H9 (cell line): ENCODE data around the gene POLR1C. TPM values are rescaled to one million over a fixed set of nuclear protein-coding genes. Genes with fewer than 3 reads are reported as not detected.

ENCODE experiments used
- DNase-seq: peaks from one replicate; pipeline ENCODE4 v3.0.0-alpha.2; 2017
- H2AFZ ChIP-seq: one replicate; pipeline ENCODE4 v1.6.1; 2013; ENCODE audit warnings: mild to moderate bottlenecking, low read length, control low read depth, moderate library complexity
- H2AK5ac ChIP-seq: 2 replicates; pipeline ENCODE4 v1.6.1; 2013; ENCODE audit warnings: low read length, control low read depth, mixed read lengths; ENCODE audit not compliant: insufficient read length
- H2BK120ac ChIP-seq: one replicate; pipeline ENCODE4 v1.6.1; 2013; ENCODE audit warnings: low read depth, mild to moderate bottlenecking, low read length, control low read depth, inconsistent platforms; ENCODE audit not compliant: poor library complexity, severe bottlenecking
- H2BK12ac ChIP-seq: 2 replicates; pipeline ENCODE4 v1.6.1; 2013; ENCODE audit warnings: low read length, control low read depth, mixed read lengths, low read depth; ENCODE audit not compliant: insufficient read length
- H2BK15ac ChIP-seq: 2 replicates; pipeline ENCODE4 v1.6.1; 2013; ENCODE audit warnings: low read depth, low read length, control low read depth
- H2BK20ac ChIP-seq: one replicate; pipeline ENCODE4 v1.6.1; 2013; ENCODE audit warnings: low read depth, mild to moderate bottlenecking, low read length, control low read depth, inconsistent platforms; ENCODE audit not compliant: poor library complexity, severe bottlenecking
- H2BK5ac ChIP-seq: 2 replicates; pipeline ENCODE4 v1.6.1; 2013; ENCODE audit warnings: low read length, control low read depth, mixed read lengths; ENCODE audit not compliant: insufficient read length
- H3K14ac ChIP-seq: 2 replicates; pipeline ENCODE4 v1.6.1; 2013; ENCODE audit warnings: low read length, control low read depth; ENCODE audit not compliant: insufficient read depth
- H3K18ac ChIP-seq: 2 replicates; pipeline ENCODE4 v1.6.1; 2013; ENCODE audit warnings: low read depth, mild to moderate bottlenecking, mixed read lengths, low read length, control low read depth; ENCODE audit not compliant: insufficient read length
- H3K23ac ChIP-seq: 2 replicates; pipeline ENCODE4 v1.6.1; 2013; ENCODE audit warnings: low read length, control low read depth, mixed read lengths, low read depth; ENCODE audit not compliant: insufficient read length
- H3K23me2 ChIP-seq: 2 replicates; pipeline ENCODE4 v1.6.1; 2013; ENCODE audit warnings: low read depth, mild to moderate bottlenecking, mixed read lengths, low read length, control low read depth; ENCODE audit not compliant: insufficient read length, poor library complexity, severe bottlenecking
- H3K27ac ChIP-seq: 2 replicates; pipeline ENCODE4 v1.5.1; 2013; ENCODE audit warnings: low read length, control low read depth, mixed read lengths, low read depth; ENCODE audit not compliant: insufficient read length
- H3K27me3 ChIP-seq: 2 replicates; pipeline ENCODE4 v1.6.1; 2013; ENCODE audit warnings: low read length, control low read depth, inconsistent platforms; ENCODE audit not compliant: insufficient read depth
- H3K4ac ChIP-seq: 2 replicates; pipeline ENCODE4 v1.6.1; 2013; ENCODE audit warnings: low read depth, mild to moderate bottlenecking, control low read depth, inconsistent platforms, low read length, moderate library complexity
- H3K4me1 ChIP-seq: 2 replicates; pipeline ENCODE4 v1.6.1; 2013; ENCODE audit warnings: low read length, control low read depth, inconsistent platforms; ENCODE audit not compliant: insufficient read depth
- H3K4me2 ChIP-seq: 2 replicates; pipeline ENCODE4 v1.6.1; 2013; ENCODE audit warnings: low read length, control low read depth, mixed read lengths; ENCODE audit not compliant: insufficient read length, insufficient read depth
- H3K56ac ChIP-seq: 2 replicates; pipeline ENCODE4 v1.6.1; 2013; ENCODE audit warnings: low read depth, mild to moderate bottlenecking, mixed read lengths, low read length, control low read depth; ENCODE audit not compliant: insufficient read length
- H3K79me1 ChIP-seq: 2 replicates; pipeline ENCODE4 v1.6.1; 2013; ENCODE audit warnings: low read depth, mild to moderate bottlenecking, moderate library complexity, low read length, control low read depth, inconsistent platforms; ENCODE audit not compliant: insufficient read depth, poor library complexity, severe bottlenecking
- H3K79me2 ChIP-seq: 2 replicates; pipeline ENCODE4 v1.6.1; 2013; ENCODE audit warnings: low read length, control low read depth, inconsistent platforms; ENCODE audit not compliant: insufficient read depth
- H3K9ac ChIP-seq: 2 replicates; pipeline ENCODE4 v1.6.1; 2013; ENCODE audit warnings: low read length, control low read depth, mixed read lengths; ENCODE audit not compliant: insufficient read length; ENCODE audit errors: extremely low read depth
- H3K9me3 ChIP-seq: one replicate; pipeline ENCODE4 v1.6.1; 2013; ENCODE audit warnings: low read depth, low read length, inconsistent platforms; ENCODE audit not compliant: control insufficient read depth
- H3T11ph ChIP-seq: one replicate; pipeline ENCODE4 v1.6.1; 2013; ENCODE audit warnings: mild to moderate bottlenecking, low read length, control low read depth, inconsistent platforms
- H4K20me1 ChIP-seq: one replicate; pipeline ENCODE4 v1.6.1; 2013; ENCODE audit not compliant: control insufficient read depth, insufficient read length, insufficient read depth
- H4K5ac ChIP-seq: 2 replicates; pipeline ENCODE4 v1.6.1; 2013; ENCODE audit warnings: low read depth, mild to moderate bottlenecking, mixed read lengths, low read length, control low read depth; ENCODE audit not compliant: insufficient read length
- H4K8ac ChIP-seq: replicated peaks from 2 replicates; pipeline ENCODE4 v1.6.1; 2013; ENCODE audit warnings: low read length, control low read depth, mixed read lengths, low read depth; ENCODE audit not compliant: insufficient read length
- H4K91ac ChIP-seq: 2 replicates; pipeline ENCODE4 v1.6.1; 2013; ENCODE audit warnings: low read depth, mild to moderate bottlenecking, moderate library complexity, mixed read lengths, low read length, control low read depth; ENCODE audit not compliant: insufficient read length
- H3K27ac Mint-ChIP-seq, 3 experiments: 2 replicates in 2 of 3; 3 replicates in 1 of 3; pipeline ENCODE4 v1.8.0; 2020 to 2021; ENCODE audit warnings: mixed read lengths in 3 of 3, mild to moderate bottlenecking in 1 of 3, moderate library complexity in 1 of 3
- H3K27me3 Mint-ChIP-seq: 2 replicates; pipeline ENCODE4 v1.8.0; 2021; ENCODE audit warnings: low read depth, mild to moderate bottlenecking, moderate library complexity, mixed read lengths
- H3K36me3 Mint-ChIP-seq, 3 experiments: 2 replicates in 2 of 3; 3 replicates in 1 of 3; pipeline ENCODE4 v1.8.0; 2020 to 2021; ENCODE audit warnings: low read depth in 3 of 3, mixed read lengths in 3 of 3; ENCODE audit not compliant: insufficient read depth in 1 of 3
- H3K4me1 Mint-ChIP-seq, 2 experiments: 2 replicates each; pipeline ENCODE4 v1.8.0; 2020; ENCODE audit warnings: mixed read lengths in 2 of 2
- H3K4me3 Mint-ChIP-seq, 2 experiments: 2 replicates in 1 of 2; 3 replicates in 1 of 2; pipeline ENCODE4 v1.8.0; 2020 to 2021; ENCODE audit warnings: mild to moderate bottlenecking in 2 of 2, mixed read lengths in 2 of 2, moderate library complexity in 1 of 2
- H3K9me3 Mint-ChIP-seq, 2 experiments: 2 replicates in 1 of 2; 3 replicates in 1 of 2; pipeline ENCODE4 v1.8.0; 2020; ENCODE audit warnings: mild to moderate bottlenecking in 2 of 2, mixed read lengths in 2 of 2, moderate library complexity in 1 of 2
- WGBS: extraction: QIAGEN DNeasy Blood & Tissue Kit; methylation state at CpG from one replicate; pipeline ENCODE4 v1.1.7; 2013; ENCODE audit warnings: missing lambda C conversion rate, low lambda C conversion rate, mixed read lengths; ENCODE audit not compliant: insufficient read length; ENCODE audit errors: extremely low coverage; 5-methylcytosine and 5-hydroxymethylcytosine counted together
- total RNA-seq: library from RNA; stranded (reverse); gene quantifications from 2 replicates; pipeline ENCODE4 v1.2.1, GENCODE V29; 2021
- TF ChIP-seq, protein P1 (sequence below): fragments of 200-600 bp; sonication (generic); conservative IDR thresholded peaks from 3 replicates; pipeline ENCODE4 v1.8.0; 2021; ENCODE audit warnings: antibody characterized with exemption, mild to moderate bottlenecking

POLR1C gene
- total RNA-seq, 1 experiment from 2014 or later, result 75.8 TPM

GRCh38 chr6:43523284-43523683 is 6.4 kb downstream of the POLR1C start:
- no peak overlapping the region for H4K8ac ChIP-seq
- no peak overlapping the region for H4K91ac ChIP-seq
- DNase-seq, result no peak
- H4K20me1 ChIP-seq, result no peaks in the 10 kb centered on the region
- no peak overlapping the region for H2AFZ ChIP-seq
- no peak overlapping the region for H3K27ac ChIP-seq
- H3K27ac Mint-ChIP-seq, result no peak overlapping the region
- TF ChIP-seq, protein P1, sequence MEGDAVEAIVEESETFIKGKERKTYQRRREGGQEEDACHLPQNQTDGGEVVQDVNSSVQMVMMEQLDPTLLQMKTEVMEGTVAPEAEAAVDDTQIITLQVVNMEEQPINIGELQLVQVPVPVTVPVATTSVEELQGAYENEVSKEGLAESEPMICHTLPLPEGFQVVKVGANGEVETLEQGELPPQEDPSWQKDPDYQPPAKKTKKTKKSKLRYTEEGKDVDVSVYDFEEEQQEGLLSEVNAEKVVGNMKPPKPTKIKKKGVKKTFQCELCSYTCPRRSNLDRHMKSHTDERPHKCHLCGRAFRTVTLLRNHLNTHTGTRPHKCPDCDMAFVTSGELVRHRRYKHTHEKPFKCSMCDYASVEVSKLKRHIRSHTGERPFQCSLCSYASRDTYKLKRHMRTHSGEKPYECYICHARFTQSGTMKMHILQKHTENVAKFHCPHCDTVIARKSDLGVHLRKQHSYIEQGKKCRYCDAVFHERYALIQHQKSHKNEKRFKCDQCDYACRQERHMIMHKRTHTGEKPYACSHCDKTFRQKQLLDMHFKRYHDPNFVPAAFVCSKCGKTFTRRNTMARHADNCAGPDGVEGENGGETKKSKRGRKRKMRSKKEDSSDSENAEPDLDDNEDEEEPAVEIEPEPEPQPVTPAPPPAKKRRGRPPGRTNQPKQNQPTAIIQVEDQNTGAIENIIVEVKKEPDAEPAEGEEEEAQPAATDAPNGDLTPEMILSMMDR, result no peak
- no peak overlapping the region for H2BK12ac ChIP-seq
- no peaks in the 10 kb centered on the region for H3K9me3 Mint-ChIP-seq
- no peaks in the 10 kb centered on the region for H3K4me1 ChIP-seq
- H3K23me2 ChIP-seq, result no peaks in the 10 kb centered on the region
- no peak overlapping the region for H3T11ph ChIP-seq
- peaks cover under 1% of the 10 kb centered on the region; the same call in 1 of the 2 replicates for H3K79me2 ChIP-seq
- H3K4me1 Mint-ChIP-seq, result no peaks in the 10 kb centered on the region
- no peak overlapping the region for H2BK15ac ChIP-seq
- no peaks in the 10 kb centered on the region for H3K27me3 ChIP-seq
- H3K4me3 Mint-ChIP-seq, result no peak overlapping the region
- WGBS, result no CpG with 5 or more reads among the region's 3 CpGs
- no peak overlapping the region for H2AK5ac ChIP-seq
- H3K56ac ChIP-seq, result no peak overlapping the region
- H2BK120ac ChIP-seq, result no peak overlapping the region
- H3K4me2 ChIP-seq, result no peak overlapping the region
- peaks cover 2% of the 10 kb centered on the region for H3K79me1 ChIP-seq
- H3K23ac ChIP-seq, result no peak overlapping the region
- H3K4ac ChIP-seq, result no peak overlapping the region
- no peaks in the 10 kb centered on the region for H3K27me3 Mint-ChIP-seq
- H4K5ac ChIP-seq, result no peak overlapping the region
- no peak overlapping the region for H3K18ac ChIP-seq
- peaks cover 0 to 64% (median 48%) of the 10 kb centered on the region in 3 experiments; a peak in 5 of 7 replicates for H3K36me3 Mint-ChIP-seq
- no peak overlapping the region for H2BK5ac ChIP-seq
- no peak overlapping the region for H3K9ac ChIP-seq
- no peaks in the 10 kb centered on the region for H3K9me3 ChIP-seq
- H3K14ac ChIP-seq, result no peak overlapping the region
- H2BK20ac ChIP-seq, result no peak overlapping the region
